B cell (primary cell): ENCODE results near the gene SKIC2. TPM values are rescaled to one million over a fixed set of nuclear protein-coding genes. Genes with fewer than 3 reads are reported as not detected.
A peak's percentile ranks its signal among the peaks of the same experiment; 100 is the strongest.

Source experiments
- ATAC-seq: fragments of 200-7000 bp; cut with Tn5 transposase; one replicate; pipeline ENCODE4 v1.10.0; 2021; ENCODE audit warnings: low read depth, mild to moderate bottlenecking, moderate number of reproducible peaks, moderate library complexity
- CTCF ChIA-PET: fragments of 350-600 bp; sonication (Branson Sonifier 250); formaldehyde crosslinking; loops from one replicate; lab custom pipeline; 2021; ENCODE audit warnings: antibody characterized with exemption, inconsistent platforms; lab: Charles Lee
- POLR2A ChIA-PET: fragments of 350-600 bp; sonication (Branson Sonifier 250); formaldehyde crosslinking; loops from one replicate; lab custom pipeline; 2021; ENCODE audit warnings: antibody characterized with exemption; lab: Charles Lee
- DNase-seq: peaks from one replicate; pipeline ENCODE4 v3.0.0; 2013
- H2AFZ ChIP-seq: 2 replicates; pipeline ENCODE4 v1.6.1; 2012; ENCODE audit warnings: mild to moderate bottlenecking, low read depth, low read length; ENCODE audit not compliant: insufficient read depth, poor library complexity, severe bottlenecking
- H3K27ac ChIP-seq, 2 donors: 1 replicate in 1 of 2; 2 replicates in 1 of 2; pipeline ENCODE4 v1.5.1; 2012 to 2013; ENCODE audit warnings: low read length in 2 of 2, mild to moderate bottlenecking in 2 of 2, moderate library complexity in 1 of 2
- H3K27me3 ChIP-seq, 4 experiments: fragments of 200-600 bp in 1 of 4; sonication (generic) in 1 of 4; replicated peaks in 1 of 4; 1 replicate in 2 of 4; 2 replicates in 2 of 4; pipeline versions ENCODE4 v1.6.1 to v1.7.0; 2013 to 2016; ENCODE audit warnings: low read length in 3 of 4, mild to moderate bottlenecking in 2 of 4, mixed read lengths in 1 of 4, moderate library complexity in 1 of 4; ENCODE audit not compliant: insufficient read depth in 4 of 4, control insufficient read depth in 3 of 4; ENCODE audit errors: control extremely low read depth in 1 of 4
- H3K36me3 ChIP-seq, 2 experiments: replicated peaks in 1 of 2; 1 replicate in 1 of 2; 2 replicates in 1 of 2; pipeline versions ENCODE4 v1.6.1 to v1.7.1; 2013; ENCODE audit warnings: low read length in 1 of 2; ENCODE audit not compliant: insufficient read depth in 2 of 2, control insufficient read depth in 1 of 2; ENCODE audit errors: control extremely low read depth in 1 of 2, extremely low read depth in 1 of 2
- H3K4me1 ChIP-seq, 2 donors: fragments of 200-600 bp in 1 of 2; sonication (generic) in 1 of 2; 1 replicate in 1 of 2; 2 replicates in 1 of 2; pipeline versions ENCODE4 v1.5.1 to v1.6.1; 2013 to 2017; ENCODE audit warnings: low read length in 2 of 2; ENCODE audit not compliant: control insufficient read depth in 2 of 2, insufficient read depth in 2 of 2
- H3K4me2 ChIP-seq: replicated peaks from 2 replicates; pipeline ENCODE3; 2012; ENCODE audit warnings: mild to moderate bottlenecking, low read depth, low read length; ENCODE audit not compliant: poor library complexity, severe bottlenecking
- H3K4me3 ChIP-seq, 5 experiments: fragments of 200-600 bp in 1 of 5; sonication (generic) in 1 of 5; 1 replicate in 3 of 5; 2 replicates in 2 of 5; pipeline versions ENCODE4 v1.5.1 to v1.7.0; 2011 to 2016; ENCODE audit warnings: low read length in 4 of 5, mild to moderate bottlenecking in 4 of 5, low read depth in 2 of 5, control low read depth in 1 of 5, moderate library complexity in 1 of 5; ENCODE audit not compliant: insufficient read depth in 1 of 5; ENCODE audit errors: control extremely low read depth in 1 of 5, extremely low read depth in 1 of 5
- H3K79me2 ChIP-seq: fragments of 200-600 bp; sonication (generic); one replicate; pipeline ENCODE4 v1.6.0; 2016; ENCODE audit warnings: low read length; ENCODE audit not compliant: control insufficient read depth, insufficient read depth
- H3K9ac ChIP-seq: fragments of 200-600 bp; sonication (generic); 2 replicates; pipeline ENCODE4 v1.6.1; 2017; ENCODE audit warnings: mild to moderate bottlenecking, low read length, moderate library complexity
- H3K9me3 ChIP-seq, 3 donors: one replicate each; pipeline versions ENCODE4 v1.6.1 to v1.7.1; 2013; ENCODE audit warnings: low read length in 2 of 3; ENCODE audit not compliant: control insufficient read depth in 2 of 3, insufficient read depth in 1 of 3; ENCODE audit errors: control extremely low read depth in 1 of 3
- H4K20me1 ChIP-seq: 2 replicates; pipeline ENCODE4 v1.6.0; 2012; ENCODE audit warnings: mild to moderate bottlenecking, low read length; ENCODE audit not compliant: insufficient read depth, control insufficient read depth, poor library complexity, severe bottlenecking
- H3K27ac Mint-ChIP-seq: one replicate; pipeline ENCODE4 v1.8.0; 2021; ENCODE audit warnings: mixed read lengths
- H3K27me3 Mint-ChIP-seq: one replicate; pipeline ENCODE4 v1.8.0; 2021; ENCODE audit warnings: mixed read lengths
- H3K4me1 Mint-ChIP-seq: one replicate; pipeline ENCODE4 v1.8.0; 2021; ENCODE audit warnings: mixed read lengths
- H3K4me3 Mint-ChIP-seq: one replicate; pipeline ENCODE4 v1.8.0; 2021; ENCODE audit warnings: mixed read lengths
- H3K9me3 Mint-ChIP-seq: one replicate; pipeline ENCODE4 v1.8.0; 2022; ENCODE audit warnings: mixed read lengths; ENCODE audit not compliant: insufficient read depth
- CTCF ChIP-seq: fragments of 200-600 bp; IDR thresholded peaks from one replicate; pipeline ENCODE4 v1.8.0; 2022; ENCODE audit warnings: antibody characterized with exemption, mild to moderate bottlenecking
- EZH2 ChIP-seq: IDR thresholded peaks from 2 replicates; pipeline ENCODE4 v1.6.1; 2012; ENCODE audit warnings: borderline replicate concordance, low read depth, mild to moderate bottlenecking, moderate library complexity, low read length; ENCODE audit not compliant: insufficient read depth, poor library complexity, severe bottlenecking
- WGBS: methylation state at CpG from one replicate; pipeline ENCODE4 v1.1.5; 2013; ENCODE audit warnings: missing lambda C conversion rate; ENCODE audit not compliant: insufficient coverage; 5-methylcytosine and 5-hydroxymethylcytosine counted together
- intact Hi-C: fragments of 100-400 bp; cut with micrococcal nuclease; formaldehyde crosslinking; loops from one replicate; pipeline ENCODE4 v1.10.0; 2022
- polyA plus RNA-seq: library from polyadenylated mRNA; depleted of rRNA; stranded (reverse); fragments of >200 nt; gene quantifications from 2 replicates; pipeline ENCODE4 v1.2.3, GENCODE V29; 2012
- total RNA-seq, 2 donors: library from RNA; stranded (reverse); fragments of 120-200 nt in 1 of 2; gene quantifications; 1 replicate in 1 of 2; 2 replicates in 1 of 2; pipeline versions ENCODE4 v1.2.3 to v1.2.4, GENCODE V29; 2013 to 2022

Gene SKIC2
- total and polyA plus RNA-seq, 2 donors (not counting 1 experiment from before 2014, with no cell fraction given) = 93.1 to 119 TPM

DNA sequence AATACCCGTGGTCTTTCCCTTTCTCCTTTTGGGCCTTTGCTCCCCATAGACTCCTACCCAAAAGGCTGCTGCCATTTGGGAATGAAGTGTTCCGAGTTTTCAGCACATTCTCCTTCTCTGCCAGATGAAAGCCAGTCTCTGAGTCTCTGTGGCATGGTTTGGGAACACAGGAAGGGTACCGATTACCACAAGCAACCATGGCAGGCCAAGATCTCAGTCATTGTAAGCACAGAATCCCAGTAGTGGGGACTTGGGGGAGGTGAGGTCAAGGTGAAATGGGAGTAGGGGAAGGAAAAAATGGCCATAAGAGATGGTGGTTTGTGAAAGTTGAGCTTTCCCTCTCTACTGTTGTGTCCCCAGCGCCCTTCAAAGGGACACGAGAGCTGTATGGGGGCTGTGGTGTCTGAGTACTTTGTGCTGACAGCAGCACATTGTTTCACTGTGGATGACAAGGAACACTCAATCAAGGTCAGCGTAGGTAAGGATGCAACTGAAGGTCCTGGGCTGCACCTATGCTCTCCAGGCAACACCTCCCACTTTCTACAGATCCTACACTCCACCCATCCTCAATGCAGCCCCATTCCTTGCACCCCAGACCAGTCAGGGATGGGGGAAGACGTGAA lies 8.9 kb upstream of the SKIC2 start:
- Histone ChIP-seq H3K9me3 (no peaks in the 10 kb centered on the region), H3K9ac (no peak overlapping the region), H3K4me2 (no peak overlapping the region), H3K27me3 (peaks cover 0 to 4% (median 0%) of the 10 kb centered on the region in 4 experiments), H4K20me1 (no peaks in the 10 kb centered on the region), H3K79me2 (no peaks in the 10 kb centered on the region), H3K36me3 (peaks cover 3 to 40% of the 10 kb centered on the region in 2 experiments), H3K4me1 (no peaks in the 10 kb centered on the region), H3K27ac (no peak overlapping the region), H2AFZ (no peak overlapping the region), H3K4me3 (no peak overlapping the region)
- H3K4me1 Mint-ChIP-seq = no peaks in the 10 kb centered on the region
- ChIA-PET CTCF (interaction anchor here (1.0 kb wide), 1 partner anchor 9 kb away, joined by 3 read pairs; the partner anchor contains the start of gene SKIC2), POLR2A (no interaction called here)
- no peak for DNase-seq
- intact Hi-C loops = no loop called here
- H3K9me3 Mint-ChIP-seq = no peaks in the 10 kb centered on the region
- no peak overlapping the region for H3K27ac Mint-ChIP-seq
- no peak overlapping the region for H3K4me3 Mint-ChIP-seq
- peaks cover 7% of the 10 kb centered on the region for H3K27me3 Mint-ChIP-seq
- 96% methylated on average over 4 of the region's 7 CpGs for WGBS
- no peak for ATAC-seq
- no peak for TF ChIP-seq CTCF
- TF ChIP-seq EZH2 = no peak

GRCh38 chr6:31952140-31952805 lies 6.7 kb upstream of the SKIC2 start:
- no peak overlapping the region for H2AFZ ChIP-seq
- no peak overlapping the region for H3K4me3 ChIP-seq
- peaks cover 3 to 54% of the 10 kb centered on the region in 2 experiments for H3K36me3 ChIP-seq
- no peaks in the 10 kb centered on the region for H3K9me3 Mint-ChIP-seq
- no peaks in the 10 kb centered on the region for H3K4me1 ChIP-seq
- H3K79me2 ChIP-seq = no peaks in the 10 kb centered on the region
- H3K4me3 Mint-ChIP-seq = no peak overlapping the region
- no peaks in the 10 kb centered on the region for H3K27me3 Mint-ChIP-seq
- no peaks in the 10 kb centered on the region for H3K27me3 ChIP-seq
- H3K9me3 ChIP-seq = no peaks in the 10 kb centered on the region
- TF ChIP-seq EZH2 (no peak), CTCF (peak; percentile 42)
- DNase-seq = peak; percentile 51
- no peak overlapping the region for H3K27ac Mint-ChIP-seq
- no peak overlapping the region for H3K4me2 ChIP-seq
- CTCF ChIA-PET = interaction anchor here (0.7 to 1.7 kb wide), 24 partner anchors 9 to 460 kb away, joined by 3 to 11 read pairs (median 3); partner anchors contain the start of genes ATP6V1G2, LY6G5C and ZBTB12
- intact Hi-C loops = loop anchor here (2.0 kb wide), 1 partner anchor 271 kb away; the partner anchor contains the start of gene LY6G5C
- no peak overlapping the region for H3K9ac ChIP-seq
- no peaks in the 10 kb centered on the region for H3K4me1 Mint-ChIP-seq
- H4K20me1 ChIP-seq = no peaks in the 10 kb centered on the region
- no peak overlapping the region for H3K27ac ChIP-seq
- ATAC-seq = peak; percentile 31
- WGBS = 91% methylated on average over 3 of the region's 5 CpGs
- POLR2A ChIA-PET = no interaction called here
